NCI-H128 (cell line): Measurements from ENCODE around the gene SLCO1B3.
"Not testable (repeated sequence)": the region's sequence is repeated elsewhere in the genome, so short reads cannot be mapped to it uniquely, and the experiment has no call there.

Experiments used
- DNase-seq: peaks from one replicate; lab custom pipeline; 2025; ENCODE audit not compliant: unreplicated experiment; lab: John Stamatoyannopoulos, UW

Gene SLCO1B3, protein sequence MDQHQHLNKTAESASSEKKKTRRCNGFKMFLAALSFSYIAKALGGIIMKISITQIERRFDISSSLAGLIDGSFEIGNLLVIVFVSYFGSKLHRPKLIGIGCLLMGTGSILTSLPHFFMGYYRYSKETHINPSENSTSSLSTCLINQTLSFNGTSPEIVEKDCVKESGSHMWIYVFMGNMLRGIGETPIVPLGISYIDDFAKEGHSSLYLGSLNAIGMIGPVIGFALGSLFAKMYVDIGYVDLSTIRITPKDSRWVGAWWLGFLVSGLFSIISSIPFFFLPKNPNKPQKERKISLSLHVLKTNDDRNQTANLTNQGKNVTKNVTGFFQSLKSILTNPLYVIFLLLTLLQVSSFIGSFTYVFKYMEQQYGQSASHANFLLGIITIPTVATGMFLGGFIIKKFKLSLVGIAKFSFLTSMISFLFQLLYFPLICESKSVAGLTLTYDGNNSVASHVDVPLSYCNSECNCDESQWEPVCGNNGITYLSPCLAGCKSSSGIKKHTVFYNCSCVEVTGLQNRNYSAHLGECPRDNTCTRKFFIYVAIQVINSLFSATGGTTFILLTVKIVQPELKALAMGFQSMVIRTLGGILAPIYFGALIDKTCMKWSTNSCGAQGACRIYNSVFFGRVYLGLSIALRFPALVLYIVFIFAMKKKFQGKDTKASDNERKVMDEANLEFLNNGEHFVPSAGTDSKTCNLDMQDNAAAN

DNA sequence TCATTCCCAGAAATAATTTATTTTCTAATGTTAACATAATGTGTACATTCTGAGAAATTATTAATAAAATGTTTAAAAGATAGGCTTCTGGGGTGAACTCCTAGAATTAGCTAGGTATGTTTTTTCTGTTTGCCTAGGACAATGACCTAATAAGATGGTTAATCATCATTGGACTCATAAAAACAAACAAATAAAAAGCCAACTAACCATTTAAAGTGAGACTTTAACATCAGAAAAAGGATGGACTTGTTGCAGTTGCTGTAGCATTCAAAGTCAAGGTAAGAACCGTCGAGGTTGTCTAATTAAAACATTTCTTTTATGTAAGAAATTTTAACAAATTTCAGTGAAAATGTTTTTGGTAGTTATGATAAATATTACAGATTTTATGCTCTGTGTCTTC, at the start of gene SLCO1B3:
Gene SLCO1B3 (plus strand): TSS at position 219 of the 400 bp plus-strand sequence. CDS start 5,034 bp downstream, outside the sequence.
- no peak for DNase-seq

DNA sequence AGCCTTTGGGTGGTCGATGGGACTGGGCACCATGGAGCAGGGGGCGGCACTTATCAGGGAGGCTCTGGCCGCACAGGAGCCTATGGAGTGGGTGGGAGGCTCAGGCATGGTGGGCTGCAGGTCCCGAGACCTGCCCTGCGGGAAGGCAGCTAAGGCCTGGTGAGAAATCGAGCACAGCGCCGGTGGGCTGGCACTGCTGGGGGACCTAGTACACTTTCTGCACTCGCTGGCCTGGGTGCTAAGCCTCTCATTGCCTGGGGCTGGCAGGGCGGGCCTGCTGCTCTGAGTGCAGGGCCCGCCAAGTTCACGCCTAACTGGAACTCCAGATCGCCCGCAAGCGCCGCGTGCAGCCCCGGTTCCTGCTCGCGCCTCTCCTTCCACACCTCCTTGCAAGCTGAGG, 33.1 kb upstream of the SLCO1B3 start:
- no peak for DNase-seq

DNA sequence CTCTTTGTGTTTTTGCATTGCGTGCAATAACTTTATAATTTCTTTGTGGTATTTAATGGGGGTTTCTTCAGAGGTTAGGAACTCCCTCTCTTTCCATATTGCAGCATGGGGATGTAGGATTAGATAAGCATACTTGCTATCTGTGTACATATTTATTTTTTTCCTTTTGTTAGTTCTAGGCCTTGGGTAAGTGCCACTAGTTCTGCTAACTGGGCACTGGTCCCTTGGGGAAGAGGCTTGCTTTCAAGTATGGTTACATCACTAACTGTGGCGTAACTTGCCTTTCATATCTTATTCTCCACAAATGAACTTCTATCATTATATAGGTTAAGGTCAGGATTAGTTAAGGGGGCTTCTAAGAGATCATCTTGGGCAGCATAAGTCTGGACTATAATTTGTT, 31.5 kb upstream of the SLCO1B3 start:
- DNase-seq: no peak

DNA sequence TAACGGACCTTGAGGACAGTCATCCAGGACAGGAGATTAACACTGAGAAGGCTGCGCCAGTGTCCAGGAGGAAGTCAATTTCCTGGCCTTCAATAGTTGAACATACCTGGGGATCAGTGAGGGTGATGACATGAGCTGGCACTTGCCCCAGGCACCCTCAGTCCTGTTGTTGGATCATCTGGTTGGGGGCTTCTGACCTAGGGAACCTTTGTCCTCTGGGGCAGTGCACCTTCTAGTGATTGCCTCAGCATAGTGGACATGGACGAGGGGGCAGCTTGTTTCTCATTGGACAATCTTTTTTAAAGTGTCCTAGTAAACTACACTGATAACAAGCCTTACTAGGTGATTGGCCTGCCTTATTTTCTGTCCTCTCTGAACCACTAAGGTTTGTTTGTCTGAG, 30.5 kb upstream of the SLCO1B3 start:
- not testable (repeated sequence) for DNase-seq

DNA sequence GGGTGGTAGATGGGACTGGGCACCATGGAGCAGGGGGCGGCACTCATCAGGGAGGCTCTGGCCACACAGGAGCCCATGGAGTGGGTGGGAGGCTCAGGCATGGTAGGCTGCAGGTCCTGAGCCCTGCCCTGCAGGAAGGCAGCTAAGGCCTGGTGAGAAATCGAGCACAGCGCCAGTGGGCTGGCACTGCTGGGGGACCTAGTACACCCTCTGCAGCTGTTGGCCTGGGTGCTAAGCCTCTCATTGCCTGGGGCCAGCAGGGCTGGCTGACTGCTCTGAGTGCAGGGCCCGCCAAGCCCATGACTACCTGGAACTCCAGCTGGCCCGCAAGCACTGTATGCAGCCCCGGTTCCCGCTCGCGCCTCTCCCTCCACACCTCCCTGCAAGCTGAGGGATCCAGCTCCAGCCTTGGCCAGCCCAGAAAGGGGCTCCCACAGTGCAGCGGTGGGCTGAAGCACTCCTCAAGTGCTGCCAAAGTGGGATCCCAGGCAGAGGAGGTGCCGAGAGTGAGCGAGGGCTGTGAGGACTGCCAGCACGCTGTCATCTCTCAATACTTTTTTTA, 26.6 kb upstream of the SLCO1B3 start:
- not testable (repeated sequence) for DNase-seq

DNA sequence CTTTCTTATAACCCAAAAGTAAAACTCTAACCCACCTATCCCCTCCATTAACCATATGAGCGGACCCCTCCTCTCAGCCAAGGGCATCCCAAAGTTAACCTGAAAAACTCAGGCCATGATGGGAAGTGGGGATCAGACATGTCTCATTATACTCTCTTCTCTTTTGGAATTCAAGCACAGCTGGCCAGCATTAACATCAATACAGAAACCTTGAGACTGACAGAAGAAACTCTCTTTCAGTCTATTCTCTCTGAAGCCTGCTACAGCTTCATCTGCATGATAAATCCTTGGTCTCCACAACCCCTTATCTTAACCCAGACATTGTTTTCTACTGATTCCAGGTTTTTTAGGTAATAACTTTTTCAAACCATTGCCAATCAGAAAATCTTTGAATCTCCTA, 17.5 kb upstream of the SLCO1B3 start:
- no peak for DNase-seq

DNA sequence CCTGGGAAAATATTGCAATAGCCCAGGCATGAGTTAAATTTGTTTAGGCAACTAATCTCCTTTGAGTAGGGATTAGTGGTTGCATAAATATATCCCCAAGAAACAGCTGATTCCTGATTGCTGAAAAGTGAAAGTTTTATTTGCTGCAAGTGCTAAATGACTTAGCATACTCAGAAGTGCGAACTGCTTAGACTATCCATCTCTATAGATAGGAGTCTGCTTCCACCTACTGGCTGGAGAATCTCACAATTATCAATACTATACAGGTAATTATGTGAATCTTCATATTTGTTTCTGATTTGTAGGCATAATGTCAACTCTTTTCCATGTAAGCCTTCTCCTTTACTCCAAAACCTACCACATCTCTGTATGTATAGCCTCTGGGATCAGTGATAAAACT, 12.0 kb upstream of the SLCO1B3 start:
- DNase-seq: no peak

DNA sequence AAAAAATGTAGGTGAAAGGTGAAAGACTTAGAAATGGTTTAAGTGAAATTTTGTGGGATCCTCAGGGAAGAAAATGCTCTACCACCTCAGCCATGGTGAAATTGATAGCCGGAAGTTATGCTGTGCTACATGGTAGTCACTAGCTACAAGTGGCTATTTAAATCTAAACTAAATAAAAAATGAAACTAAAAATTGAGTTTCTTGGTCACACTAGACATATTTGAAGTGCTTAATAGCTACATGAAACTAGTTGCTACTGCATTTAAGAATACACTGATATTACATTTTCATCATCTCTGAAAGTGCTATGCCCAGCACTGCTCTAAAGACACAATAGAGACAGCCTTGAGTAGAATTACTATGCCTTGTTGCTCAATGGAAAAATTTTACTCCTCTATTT, 10.3 kb upstream of the SLCO1B3 start:
- DNase-seq: no peak

DNA sequence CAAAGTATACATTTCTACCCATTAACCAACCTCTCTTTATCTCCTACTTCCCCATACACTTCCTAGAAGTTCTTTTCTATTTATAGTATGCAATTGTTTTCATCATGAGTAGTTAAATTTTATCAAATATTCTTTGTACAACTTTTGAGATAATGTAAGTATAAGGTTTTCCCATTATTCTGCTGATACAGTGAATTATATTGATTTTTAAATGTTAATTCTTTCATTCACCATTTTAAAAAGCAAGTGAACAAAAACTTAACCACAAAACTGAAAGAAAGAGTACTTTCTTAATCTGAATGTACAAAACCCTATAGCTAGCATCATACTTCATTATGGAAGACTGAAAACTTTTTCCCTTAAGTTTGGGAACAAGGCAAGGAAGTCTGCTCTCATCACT, 9.5 kb upstream of the SLCO1B3 start:
- DNase-seq: no peak

DNA sequence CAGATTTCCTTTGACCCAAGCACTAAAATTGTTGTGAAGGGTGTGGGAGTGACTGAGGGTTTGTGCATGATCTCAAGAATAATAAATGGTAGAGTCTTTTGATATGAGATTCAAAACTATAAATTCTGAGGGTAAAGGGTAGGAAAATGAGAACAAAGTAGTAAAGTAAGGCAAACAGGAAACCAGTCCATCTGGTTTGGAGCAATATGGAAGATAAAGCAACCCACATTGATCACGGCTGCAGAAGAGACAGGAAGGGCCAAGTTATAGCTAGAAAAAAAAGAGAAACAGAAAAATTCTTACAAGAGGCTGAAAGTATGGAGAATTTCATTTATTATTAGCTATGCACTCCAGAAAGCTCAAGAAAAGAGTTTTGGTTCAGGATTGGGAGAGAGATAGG, 4.6 kb upstream of the SLCO1B3 start:
- no peak for DNase-seq

DNA sequence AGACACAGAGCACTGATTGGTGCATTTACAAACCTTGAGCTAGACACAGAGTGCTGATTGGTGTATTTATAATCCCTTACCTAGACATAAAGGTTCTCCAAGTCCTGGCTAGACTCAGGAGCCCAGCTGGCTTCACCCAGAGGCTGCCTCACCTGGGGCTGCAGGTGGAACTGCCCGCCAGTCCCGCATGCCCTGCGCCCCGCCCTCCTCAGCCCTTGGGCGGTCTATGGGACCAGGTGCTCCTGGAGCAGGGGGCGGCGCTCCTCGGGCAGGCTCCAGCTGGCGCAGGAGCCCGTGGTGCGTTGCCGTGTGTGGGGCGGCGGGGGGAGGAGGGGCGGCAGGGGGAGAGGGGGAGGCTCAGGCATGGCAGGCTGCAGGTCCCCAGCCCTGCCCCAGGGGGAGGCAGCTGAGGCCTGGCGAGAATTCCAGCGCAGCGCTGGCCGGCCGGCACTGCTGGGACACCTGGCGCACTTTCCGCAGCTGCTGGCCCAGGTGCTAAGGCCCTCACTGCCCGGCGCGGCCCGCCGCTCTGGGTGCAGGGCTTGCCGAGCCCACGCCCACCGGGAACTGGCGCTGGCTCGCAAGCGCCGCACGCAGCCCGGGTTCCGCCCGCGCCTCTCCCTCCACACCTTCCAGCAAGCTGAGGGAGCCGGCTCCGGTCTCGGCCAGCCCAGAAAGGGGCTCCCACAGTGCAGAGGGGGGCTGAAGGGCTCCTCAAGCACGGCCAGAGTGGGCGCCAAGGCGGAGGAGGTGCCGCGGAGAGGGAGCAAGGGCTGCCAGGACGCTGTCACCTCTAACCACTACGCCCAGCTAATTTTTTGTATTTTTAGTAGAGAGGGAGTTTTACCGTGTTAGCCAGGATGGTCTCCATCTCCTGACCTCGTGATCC, 3.1 kb upstream of the SLCO1B3 start:
- no peak for DNase-seq

DNA sequence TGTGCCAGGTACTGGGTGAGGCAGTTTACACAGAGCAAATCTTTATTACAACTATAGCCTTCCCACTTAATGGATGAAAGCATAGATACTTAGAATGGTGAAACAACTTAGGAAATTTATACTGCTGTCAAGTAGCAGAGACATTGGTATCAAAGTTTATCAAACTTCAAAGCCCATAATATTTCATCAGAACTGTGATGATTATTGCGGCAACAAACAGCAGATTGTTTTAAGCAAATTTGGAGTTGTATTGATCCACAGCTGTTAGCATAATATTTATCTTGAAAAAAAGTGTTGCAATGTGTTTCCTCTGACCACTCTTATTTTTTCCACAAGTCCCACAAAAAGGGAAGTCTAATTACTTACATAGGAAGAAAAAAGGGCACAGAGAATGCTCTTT, 2.0 kb upstream of the SLCO1B3 start:
- no peak for DNase-seq

DNA sequence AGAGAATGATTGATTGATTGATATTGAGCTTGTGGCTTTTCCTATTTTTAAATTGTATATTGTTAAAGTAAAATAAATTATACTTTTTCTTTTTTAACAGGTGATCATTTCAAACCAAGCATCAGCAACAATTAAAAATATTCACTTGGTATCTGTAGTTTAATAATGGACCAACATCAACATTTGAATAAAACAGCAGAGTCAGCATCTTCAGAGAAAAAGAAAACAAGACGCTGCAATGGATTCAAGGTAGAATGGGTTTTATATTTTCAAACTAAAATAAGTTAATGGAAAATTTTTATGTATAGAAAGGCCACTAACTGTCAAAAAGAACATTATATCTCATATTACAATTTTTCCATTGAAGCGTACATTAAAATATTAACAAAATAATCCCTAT, 5.1 kb downstream of the SLCO1B3 start:
- DNase-seq: no peak

DNA sequence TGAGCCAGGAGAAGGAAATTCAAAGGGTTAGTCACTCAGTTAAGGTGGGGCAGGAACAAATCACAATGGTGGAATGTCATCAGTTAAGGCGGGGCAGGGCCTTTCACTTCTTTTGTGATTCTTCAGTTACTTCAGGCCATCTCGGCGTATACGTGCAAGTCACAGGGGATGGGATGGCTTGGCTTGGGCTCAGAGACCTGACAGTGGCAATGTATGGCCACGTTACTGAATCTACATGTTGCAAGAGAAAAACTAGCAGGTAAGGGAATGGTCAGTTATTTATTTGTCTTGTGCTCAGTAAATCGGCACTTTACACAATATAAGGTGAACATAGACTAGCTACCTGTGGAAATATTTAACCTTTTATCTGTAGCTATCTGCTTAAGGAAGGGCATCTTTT, 11.9 kb downstream of the SLCO1B3 start:
- DNase-seq: no peak

DNA sequence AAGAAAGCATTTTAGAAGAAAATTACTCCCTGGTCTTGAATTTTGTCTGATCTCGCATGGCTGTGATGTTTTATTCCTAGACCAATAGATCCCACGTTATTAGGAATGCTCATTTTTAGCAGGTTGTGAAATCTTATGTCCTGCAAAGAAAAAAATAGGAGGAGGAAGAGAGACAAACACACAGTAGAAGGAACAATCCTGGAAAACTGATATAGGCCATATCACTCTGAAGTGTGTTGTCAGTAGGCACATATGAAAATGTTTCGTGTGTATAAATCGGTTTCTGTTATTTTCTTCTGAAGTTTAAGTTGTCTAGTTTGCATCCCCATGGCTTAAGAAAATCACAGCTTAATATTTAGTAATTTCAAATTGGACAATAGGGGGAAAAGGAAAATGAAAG, 12.4 kb downstream of the SLCO1B3 start:
- DNase-seq: no peak

DNA sequence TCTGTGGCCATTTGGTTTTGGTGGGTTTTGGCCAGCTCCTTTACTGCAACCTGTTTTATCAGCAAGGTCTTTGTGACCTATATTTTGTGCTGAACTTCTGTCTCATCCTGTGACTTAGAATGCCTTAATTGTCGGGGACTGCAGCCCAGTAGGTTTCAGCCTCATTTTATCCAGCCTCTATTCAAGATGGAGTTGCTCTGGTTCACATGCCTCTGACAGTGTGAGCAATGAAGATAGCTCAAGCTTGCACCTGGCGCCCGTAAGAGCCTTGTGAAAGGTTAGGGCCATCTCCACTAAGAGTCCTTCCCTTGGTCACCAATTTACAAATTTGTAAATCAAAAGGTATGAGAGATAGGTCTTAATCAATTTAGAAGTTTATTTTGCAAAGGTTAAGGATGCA, 19.4 kb downstream of the SLCO1B3 start:
- no peak for DNase-seq

DNA sequence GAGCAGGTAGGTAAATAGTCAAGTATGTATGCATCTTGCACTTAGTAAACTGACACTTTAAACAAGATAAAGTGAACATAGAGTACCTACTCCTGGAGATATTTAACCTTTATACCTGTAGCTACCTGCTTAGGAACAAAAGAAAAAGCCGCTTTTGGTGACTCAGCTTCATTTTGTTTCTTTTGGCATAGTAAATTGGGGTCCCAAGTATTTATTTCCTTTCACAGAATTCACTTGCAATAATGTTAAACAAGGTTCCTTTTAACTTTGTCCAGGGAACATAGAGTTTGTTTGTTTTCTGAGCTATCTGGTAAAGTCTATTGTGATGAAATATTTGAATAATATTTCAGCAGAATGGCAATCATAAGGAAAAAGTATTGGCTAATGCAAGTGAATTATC, 20.0 kb downstream of the SLCO1B3 start:
- no peak for DNase-seq

DNA sequence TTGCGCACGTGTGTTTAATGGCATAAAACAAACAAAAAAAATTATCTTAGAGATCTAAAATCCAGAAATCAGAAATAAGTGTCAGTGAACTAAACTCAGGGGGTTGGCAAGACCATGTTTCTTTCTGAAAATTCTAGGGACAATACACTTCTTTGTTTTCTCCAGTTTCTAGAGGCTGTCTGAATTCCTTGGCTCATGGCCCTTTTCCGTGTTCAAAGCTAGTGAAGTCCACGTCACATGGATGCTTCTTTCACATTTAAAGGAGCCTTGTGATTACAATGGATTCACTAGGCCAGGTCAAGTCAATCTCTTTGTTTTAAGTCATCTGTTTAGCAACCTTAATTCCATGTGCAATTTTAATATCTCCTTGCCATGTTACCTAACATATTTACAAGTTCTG, 22.4 kb downstream of the SLCO1B3 start:
- DNase-seq: no peak

DNA sequence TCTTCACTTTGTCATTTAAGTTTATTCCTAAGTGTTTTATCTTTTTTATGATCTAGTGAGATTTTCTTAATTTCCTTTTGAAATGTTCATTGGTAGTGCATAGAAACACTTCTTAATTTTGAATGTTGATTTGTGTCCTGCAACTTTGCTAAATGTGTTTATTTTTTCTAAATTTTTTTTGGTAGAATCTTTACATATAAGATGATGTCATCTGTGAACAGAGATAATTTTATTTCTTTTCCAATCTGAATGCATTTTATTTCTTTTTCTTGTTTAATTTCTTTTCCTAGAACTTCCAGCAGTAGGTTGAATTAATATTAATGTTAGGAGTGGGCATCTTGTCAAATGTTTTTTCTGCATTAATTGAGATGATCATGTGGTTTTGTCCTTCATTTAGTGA, 42.1 kb downstream of the SLCO1B3 start:
- no peak for DNase-seq

DNA sequence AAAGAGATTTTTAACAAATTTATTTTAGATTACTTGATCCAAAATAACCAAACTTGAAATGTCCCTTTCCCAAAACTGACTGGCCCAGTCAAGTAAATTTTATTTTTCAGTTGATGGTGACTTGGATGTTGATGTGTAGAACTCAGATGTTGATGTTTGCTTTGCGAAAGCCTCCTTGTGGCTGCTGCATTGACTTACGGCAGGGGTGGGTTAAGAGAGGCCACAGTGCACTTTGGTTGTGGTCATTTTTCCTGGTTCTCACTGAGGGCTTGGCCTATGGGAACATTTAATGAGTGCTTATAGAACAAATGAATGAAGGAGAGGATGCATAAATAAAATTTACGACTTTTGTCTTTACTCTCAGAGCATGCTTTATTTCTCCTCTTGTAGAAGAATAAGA, 52.6 kb downstream of the SLCO1B3 start:
- no peak for DNase-seq

DNA sequence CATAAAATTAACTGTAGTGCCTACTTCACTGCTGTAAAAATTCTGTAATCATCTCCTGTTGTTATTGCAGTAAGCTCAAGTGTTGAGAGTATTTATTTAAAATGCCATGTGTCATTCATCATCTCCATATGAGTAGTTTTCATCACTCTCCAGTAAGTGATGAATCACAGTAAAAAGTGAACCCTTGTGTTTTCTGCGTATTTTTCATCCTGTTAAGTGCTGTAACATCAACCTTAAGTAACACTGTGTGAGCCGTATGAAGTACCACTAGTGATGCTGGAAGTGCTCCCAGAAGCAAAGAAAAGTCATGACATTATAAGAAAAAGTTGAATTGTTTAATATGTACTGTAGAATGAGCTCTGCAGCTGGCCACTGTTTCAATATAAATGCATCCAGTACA, 55.4 kb downstream of the SLCO1B3 start:
- no peak for DNase-seq
